PC-3 (cell line): ENCODE measurements around the gene RALGPS1.

Source experiments
- EZH2phosphoT487 ChIP-seq: fragments of 300-600 bp; sonication (generic); IDR thresholded peaks from 2 replicates; pipeline ENCODE4 v1.6.1; 2018; ENCODE audit warnings: mild to moderate bottlenecking, antibody characterized with exemption, low read length, borderline replicate concordance
- TF ChIP-seq, protein P1 (sequence below): fragments of 300-600 bp; sonication (generic); conservative IDR thresholded peaks from 2 replicates; pipeline ENCODE4 v1.5.1; 2017; ENCODE audit warnings: antibody characterized with exemption, low read depth, mild to moderate bottlenecking, low read length

DNA sequence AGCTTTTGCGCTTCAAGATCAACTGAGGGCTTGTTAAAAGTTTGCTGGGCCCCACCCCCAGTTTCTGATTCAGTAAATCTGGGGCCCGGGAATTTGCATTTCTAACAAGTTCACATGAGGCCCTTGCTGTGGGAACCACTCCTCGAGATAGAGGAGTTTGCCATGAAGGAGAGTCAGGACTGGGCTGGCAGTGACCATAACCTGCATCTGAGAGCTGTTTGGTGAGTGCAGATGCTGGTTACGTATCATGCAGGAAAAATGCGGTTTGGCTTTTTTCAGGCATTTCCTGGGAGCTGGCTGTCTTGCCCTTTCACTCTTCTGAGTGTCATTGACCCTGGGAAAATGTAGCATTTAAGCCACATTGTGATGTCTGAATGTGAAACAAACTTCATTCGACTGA, 217.3 kb downstream of the RALGPS1 start:
- TF ChIP-seq, protein P1, sequence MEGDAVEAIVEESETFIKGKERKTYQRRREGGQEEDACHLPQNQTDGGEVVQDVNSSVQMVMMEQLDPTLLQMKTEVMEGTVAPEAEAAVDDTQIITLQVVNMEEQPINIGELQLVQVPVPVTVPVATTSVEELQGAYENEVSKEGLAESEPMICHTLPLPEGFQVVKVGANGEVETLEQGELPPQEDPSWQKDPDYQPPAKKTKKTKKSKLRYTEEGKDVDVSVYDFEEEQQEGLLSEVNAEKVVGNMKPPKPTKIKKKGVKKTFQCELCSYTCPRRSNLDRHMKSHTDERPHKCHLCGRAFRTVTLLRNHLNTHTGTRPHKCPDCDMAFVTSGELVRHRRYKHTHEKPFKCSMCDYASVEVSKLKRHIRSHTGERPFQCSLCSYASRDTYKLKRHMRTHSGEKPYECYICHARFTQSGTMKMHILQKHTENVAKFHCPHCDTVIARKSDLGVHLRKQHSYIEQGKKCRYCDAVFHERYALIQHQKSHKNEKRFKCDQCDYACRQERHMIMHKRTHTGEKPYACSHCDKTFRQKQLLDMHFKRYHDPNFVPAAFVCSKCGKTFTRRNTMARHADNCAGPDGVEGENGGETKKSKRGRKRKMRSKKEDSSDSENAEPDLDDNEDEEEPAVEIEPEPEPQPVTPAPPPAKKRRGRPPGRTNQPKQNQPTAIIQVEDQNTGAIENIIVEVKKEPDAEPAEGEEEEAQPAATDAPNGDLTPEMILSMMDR = no peak
- TF ChIP-seq EZH2phosphoT487 = no peak
